K562 (cell line): Measurements from ENCODE around the gene MTRF1L. TPM values are rescaled to one million over a fixed set of nuclear protein-coding genes. Genes with fewer than 3 reads are reported as not detected.

ENCODE experiments used
- BRD9 ChIP-seq: fragments of 450-650 bp; IDR thresholded peaks from 2 replicates; pipeline ENCODE4 v1.6.1; 2018; ENCODE audit warnings: low read depth; ENCODE audit not compliant: partially characterized antibody
- CAMTA2 ChIP-seq: fragments of 250-450 bp; sonication (Bioruptor Pico); conservative IDR thresholded peaks from 2 replicates; pipeline ENCODE4 v1.5.1; 2022
- CREB1 ChIP-seq, 2 experiments: sonication (generic) in 1 of 2; formaldehyde crosslinking in 1 of 2; IDR thresholded peaks; 2 replicates each; pipeline versions ENCODE4 v1.6.1 to v1.8.0; 2012 to 2022; ENCODE audit warnings: inconsistent platforms in 1 of 2, mild to moderate bottlenecking in 1 of 2, missing genetic modification reagents in 1 of 2, moderate library complexity in 1 of 2
- ERF ChIP-seq: fragments of 450-650 bp; formaldehyde crosslinking; IDR thresholded peaks from 2 replicates; pipeline ENCODE4 v1.4.0; 2020; ENCODE audit warnings: mild to moderate bottlenecking, mixed read lengths
- FOS ChIP-seq: IDR thresholded peaks from 3 replicates; pipeline ENCODE4 v1.6.1; 2011; ENCODE audit not compliant: insufficient read length; ENCODE audit errors: extremely low read depth
- GATA2 ChIP-seq: sonication (generic); formaldehyde crosslinking; IDR thresholded peaks from 2 replicates; pipeline ENCODE4 v1.4.0; 2020; ENCODE audit warnings: mild to moderate bottlenecking, missing genetic modification reagents
- HDGF ChIP-seq: fragments of 450-650 bp; IDR thresholded peaks from 2 replicates; pipeline ENCODE4 v1.6.1; 2016
- HES1 ChIP-seq: fragments of 450-650 bp; IDR thresholded peaks from 2 replicates; pipeline ENCODE4 v1.6.1; 2016; ENCODE audit warnings: low read depth, mild to moderate bottlenecking, moderate library complexity
- POLR2AphosphoS2 ChIP-seq: IDR thresholded peaks from 2 replicates; pipeline ENCODE4 v1.6.1; 2012; ENCODE audit warnings: low read length, improper control_type of control experiment
- POLR2AphosphoS5 ChIP-seq: IDR thresholded peaks from 2 replicates; pipeline ENCODE4 v1.6.1; 2011; ENCODE audit warnings: mild to moderate bottlenecking, low read depth, low read length, moderate library complexity; ENCODE audit not compliant: control insufficient read depth, insufficient read depth
- POLR2B ChIP-seq: fragments of 450-650 bp; IDR thresholded peaks from 2 replicates; pipeline ENCODE4 v1.6.1; 2018; ENCODE audit warnings: low read depth; ENCODE audit not compliant: partially characterized antibody
- POLR2H ChIP-seq: IDR thresholded peaks from 2 replicates; pipeline ENCODE4 v1.6.1; 2016; ENCODE audit warnings: missing genetic modification characterization, low read depth, mild to moderate bottlenecking, control low read depth, missing compliant biosample characterization, moderate library complexity
- TAF1 ChIP-seq: IDR thresholded peaks from 2 replicates; pipeline ENCODE4 v1.6.1; 2011; ENCODE audit warnings: mild to moderate bottlenecking, low read length, moderate library complexity; ENCODE audit not compliant: insufficient read depth, control insufficient read depth, severe bottlenecking; ENCODE audit errors: extremely low read depth
- VEZF1 ChIP-seq: fragments of 200-800 bp; sonication (Bioruptor generic); IDR thresholded peaks from 2 replicates; pipeline ENCODE4 v1.6.1; 2017; ENCODE audit warnings: missing genetic modification characterization, missing compliant biosample characterization
- ZBTB40 ChIP-seq, 2 experiments: fragments of 450-650 bp in 1 of 2; sonication (generic) in 1 of 2; formaldehyde crosslinking in 1 of 2; IDR thresholded peaks; 2 replicates each; pipeline versions ENCODE4 v1.7.1 to v1.9.0; 2016 to 2022; ENCODE audit warnings: inconsistent platforms in 1 of 2, mild to moderate bottlenecking in 1 of 2, missing genetic modification reagents in 1 of 2
- polyA plus RNA-seq, 8 experiments: library from polyadenylated mRNA; depleted of rRNA in 4 of 8; stranded (reverse) in 5 of 8; unstranded in 3 of 8; fragments of >200 nt; fragmentation: Nextera tagmentation in 2 of 8; fragmentation: Illumina TruSeq in 1 of 8; extraction: Ambion mirVana in 2 of 8; extraction: Trizol in 1 of 8; gene quantifications; 2 replicates each; pipeline versions ENCODE4 v1.2.1 to v1.2.3, GENCODE V29; 2011 to 2014; ENCODE audit warnings: inconsistent platforms in 1 of 8, missing spikeins in 1 of 8
- total RNA-seq, 7 experiments: library from RNA; depleted of rRNA in 6 of 7; stranded (reverse); fragments of >200 nt in 6 of 7; fragmentation: Illumina TruSeq in 2 of 7; extraction: Trizol in 2 of 7; gene quantifications; 2 replicates each; pipeline versions ENCODE4 v1.2.1 to v1.2.3, GENCODE V29; 2011 to 2021; ENCODE audit warnings: low replicate concordance in 1 of 7

Gene MTRF1L
- total and polyA plus RNA-seq, 9 of the 15 experiments (the other 6 are each of a cell fraction or from before 2014, with no cell fraction given) = 10.7 to 34.0 (median 30.2) TPM

GRCh38 chr6:152983637-152984512 lies 18.6 kb downstream of the MTRF1L start (continued):
- TF ChIP-seq ZBTB40 (IDR thresholded peaks at IDR 0.05) (peak; percentile 43), ZBTB40 (CRISPR knock-in tag; IDR thresholded peaks at IDR 0.05) (no peak), POLR2B (peak; percentile 80), CREB1 (IDR thresholded peaks at IDR 0.05) (peak; percentile 48; the same call in 1 of the 2 replicates), CREB1 (CRISPR knock-in tag; IDR thresholded peaks at IDR 0.05) (no peak), CAMTA2 (CRISPR knock-in tag) (no peak), ERF (CRISPR knock-in tag) (0 out of 2 replicates have a peak, but pooled peaks have one; percentile 35), GATA2 (no peak), POLR2AphosphoS5 (peak; percentile 67; the same call in 1 of the 2 replicates), HDGF (no peak), FOS (no peak), VEZF1 (CRISPR knock-in tag) (peak; percentile 86), POLR2H (tag) (peak; percentile 84), BRD9 (peak; percentile 32), HES1 (0 out of 2 replicates have a peak, but pooled peaks have one; percentile 18), TAF1 (peak; percentile 55), POLR2AphosphoS2 (0 out of 2 replicates have a peak, but pooled peaks have one; percentile 33)
